NCI-H2227 (cell line): ENCODE measurements around the gene ATP1A2.
"Not testable (repeated sequence)": the region's sequence is repeated elsewhere in the genome, so short reads cannot be mapped to it uniquely, and the experiment has no call there.

Experiments used
- DNase-seq: peaks from one replicate; lab custom pipeline; 2025; ENCODE audit not compliant: unreplicated experiment; lab: John Stamatoyannopoulos, UW

The ATP1A2 gene

GRCh38 chr1:160122978-160123495 lies 7.5 kb downstream of the ATP1A2 start:
- DNase-seq, result no peak

GRCh38 chr1:160123726-160124125 lies 8.2 kb downstream of the ATP1A2 start:
- DNase-seq, result no peak

GRCh38 chr1:160124705-160125478 lies 9.3 kb downstream of the ATP1A2 start:
- no peak for DNase-seq

- no peak for DNase-seq
Measured at GRCh38 chr1:160125746-160126145, 10.2 kb downstream of the ATP1A2 start.

- DNase-seq, result not testable (repeated sequence)
Measured at GRCh38 chr1:160126342-160126741, 10.8 kb downstream of the ATP1A2 start.

DNA sequence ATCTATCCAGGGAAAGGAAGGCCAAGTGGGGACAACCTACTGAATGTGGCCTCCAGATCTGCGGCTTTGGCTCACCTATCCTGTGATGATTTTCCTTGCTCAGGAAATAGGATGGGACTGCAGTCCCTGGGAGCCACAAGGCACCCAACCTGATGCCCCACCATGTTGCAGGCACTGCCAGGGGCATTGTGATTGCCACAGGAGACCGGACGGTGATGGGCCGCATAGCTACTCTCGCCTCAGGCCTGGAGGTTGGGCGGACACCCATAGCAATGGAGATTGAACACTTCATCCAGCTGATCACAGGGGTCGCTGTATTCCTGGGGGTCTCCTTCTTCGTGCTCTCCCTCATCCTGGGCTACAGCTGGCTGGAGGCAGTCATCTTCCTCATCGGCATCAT lies 11.8 kb downstream of the ATP1A2 start:
- no peak for DNase-seq

DNA sequence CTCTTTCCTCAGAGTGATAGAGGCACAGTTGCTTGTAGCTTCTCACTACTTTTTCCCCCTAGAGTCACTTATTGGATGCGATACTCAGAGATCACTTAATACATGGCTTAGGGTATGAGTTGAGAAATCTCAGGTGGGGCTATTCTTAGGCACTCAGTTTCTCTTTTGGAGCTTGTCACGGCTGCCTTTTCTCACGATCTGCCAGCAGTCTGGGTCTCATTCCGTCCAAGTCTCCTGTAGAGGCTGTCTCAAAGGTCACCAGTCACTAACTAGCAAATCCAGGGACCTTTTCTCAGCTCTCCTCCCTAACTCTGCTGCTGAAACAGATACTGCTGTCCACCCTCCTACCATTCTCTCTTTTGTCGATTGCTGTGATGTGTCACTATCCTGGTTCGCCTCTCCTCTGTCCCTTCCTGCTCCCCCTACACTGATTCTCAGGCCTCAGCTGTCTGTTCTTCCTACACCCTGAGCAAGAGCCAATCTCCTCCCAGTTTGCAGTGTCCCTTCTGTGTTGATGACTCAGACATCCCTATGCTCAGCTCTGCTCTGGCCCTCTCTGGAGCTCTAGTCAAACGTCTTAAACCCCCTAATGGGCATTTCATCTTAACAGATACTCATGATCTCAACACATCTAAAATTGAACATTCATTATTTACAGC lies 12.4 kb downstream of the ATP1A2 start:
- no peak for DNase-seq

GRCh38 chr1:160128636-160129035 lies 13.1 kb downstream of the ATP1A2 start:
- no peak for DNase-seq

DNA sequence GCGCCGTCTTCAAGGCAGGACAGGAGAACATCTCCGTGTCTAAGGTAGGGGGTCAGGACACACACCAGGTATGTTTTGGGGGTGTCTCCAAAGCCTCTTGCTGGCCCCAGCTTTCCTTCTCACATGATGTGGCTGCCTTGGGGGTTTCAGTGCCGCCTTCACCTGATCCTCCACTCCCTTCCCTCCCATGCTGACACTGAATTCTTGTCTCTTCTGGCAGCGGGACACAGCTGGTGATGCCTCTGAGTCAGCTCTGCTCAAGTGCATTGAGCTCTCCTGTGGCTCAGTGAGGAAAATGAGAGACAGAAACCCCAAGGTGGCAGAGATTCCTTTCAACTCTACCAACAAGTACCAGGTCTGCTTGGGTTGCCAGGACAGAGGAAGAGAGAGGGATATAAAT lies 13.5 kb downstream of the ATP1A2 start:
- DNase-seq, result no peak

DNA sequence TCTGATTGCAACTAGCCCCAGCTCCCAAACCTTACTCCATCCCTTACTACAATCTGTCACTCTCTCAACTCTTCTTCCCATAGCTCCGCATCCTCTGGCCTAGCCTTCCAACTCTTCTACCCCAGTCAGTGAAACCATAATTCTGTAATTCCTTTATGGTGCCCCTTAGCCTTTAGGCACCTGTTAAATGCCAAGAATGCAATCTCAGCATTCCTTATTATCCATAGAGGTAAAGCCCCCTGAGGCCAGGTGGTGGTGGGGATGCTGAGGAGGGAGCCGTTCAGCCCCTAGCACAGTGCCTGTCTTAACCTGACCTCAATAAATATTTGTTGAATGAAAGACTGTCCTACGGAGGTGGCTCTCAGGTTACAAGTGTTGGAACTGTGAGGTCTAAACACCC lies 14.0 kb downstream of the ATP1A2 start:
- DNase-seq, result no peak

- DNase-seq, result no peak
Measured at GRCh38 chr1:160129966-160130365, 14.4 kb downstream of the ATP1A2 start.

DNA sequence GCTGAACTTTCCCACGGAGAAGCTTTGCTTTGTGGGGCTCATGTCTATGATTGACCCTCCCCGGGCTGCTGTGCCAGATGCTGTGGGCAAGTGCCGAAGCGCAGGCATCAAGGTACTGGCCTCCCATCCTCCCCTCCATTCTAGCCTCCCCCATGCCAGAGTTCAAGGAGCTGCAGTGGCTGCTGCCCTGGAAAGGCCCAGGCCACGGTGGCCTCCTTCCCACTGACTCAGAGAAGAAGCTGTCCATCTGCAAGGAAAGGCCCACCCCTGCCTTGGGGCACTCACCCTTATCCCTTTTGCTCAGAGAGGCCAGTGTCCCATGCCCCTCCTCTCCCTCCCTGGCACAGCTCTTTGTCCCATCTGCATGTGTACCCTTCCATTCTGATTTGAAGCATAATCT lies 14.9 kb downstream of the ATP1A2 start:
- DNase-seq, result no peak

DNA sequence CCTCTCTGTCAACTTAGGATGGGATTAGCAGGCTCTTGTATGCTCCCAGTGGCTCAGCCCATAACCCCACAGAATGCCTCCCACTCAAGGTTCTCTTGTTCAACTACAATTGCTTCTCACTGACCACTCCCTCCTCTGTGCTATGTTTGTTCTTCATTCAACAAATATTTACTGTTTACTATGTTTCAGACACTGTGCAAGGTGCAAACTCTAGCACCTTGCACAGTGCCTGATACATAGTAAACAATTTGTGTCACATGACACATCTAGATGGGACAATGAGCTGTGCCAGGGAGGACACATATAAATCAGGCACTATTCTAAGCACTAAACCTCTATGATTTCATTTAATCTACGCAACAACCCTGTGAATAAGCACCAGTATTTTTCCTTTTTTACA lies 15.4 kb downstream of the ATP1A2 start:
- no peak for DNase-seq

- no peak for DNase-seq
Measured at GRCh38 chr1:160131803-160132565, 16.4 kb downstream of the ATP1A2 start.

GRCh38 chr1:160133990-160134770 lies 18.6 kb downstream of the ATP1A2 start:
- no peak for DNase-seq

- DNase-seq, result no peak
Measured at GRCh38 chr1:160134791-160135572, 19.4 kb downstream of the ATP1A2 start.

DNA sequence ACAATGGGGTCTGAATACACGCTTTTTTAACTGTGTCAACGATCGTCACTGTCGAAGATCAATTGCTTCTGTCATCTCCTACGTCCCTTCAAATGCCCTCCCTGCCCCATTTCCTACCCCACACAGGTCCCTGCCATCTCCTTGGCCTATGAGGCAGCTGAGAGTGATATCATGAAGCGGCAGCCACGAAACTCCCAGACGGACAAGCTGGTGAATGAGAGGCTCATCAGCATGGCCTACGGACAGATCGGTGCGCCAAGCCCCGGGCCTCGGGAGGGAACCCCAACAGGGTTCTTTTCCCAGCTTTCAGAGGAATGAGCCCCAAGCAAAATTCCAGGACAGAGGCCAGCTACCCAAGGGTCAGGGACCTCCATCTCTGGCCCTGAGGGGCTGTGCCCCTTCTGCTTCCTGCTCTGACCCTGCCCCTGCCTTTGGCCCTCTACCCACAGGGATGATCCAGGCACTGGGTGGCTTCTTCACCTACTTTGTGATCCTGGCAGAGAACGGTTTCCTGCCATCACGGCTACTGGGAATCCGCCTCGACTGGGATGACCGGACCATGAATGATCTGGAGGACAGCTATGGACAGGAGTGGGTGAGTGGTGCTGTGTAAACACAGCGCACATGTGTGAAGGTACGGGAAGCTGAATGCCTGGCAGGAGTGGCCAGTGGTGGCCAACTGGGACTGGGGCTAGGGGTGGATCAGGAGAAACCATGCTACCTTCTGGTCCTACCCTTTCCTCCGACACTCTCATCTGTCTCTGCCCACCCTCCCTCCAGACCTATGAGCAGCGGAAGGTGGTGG lies 20.8 kb downstream of the ATP1A2 start:
- no peak for DNase-seq

DNA sequence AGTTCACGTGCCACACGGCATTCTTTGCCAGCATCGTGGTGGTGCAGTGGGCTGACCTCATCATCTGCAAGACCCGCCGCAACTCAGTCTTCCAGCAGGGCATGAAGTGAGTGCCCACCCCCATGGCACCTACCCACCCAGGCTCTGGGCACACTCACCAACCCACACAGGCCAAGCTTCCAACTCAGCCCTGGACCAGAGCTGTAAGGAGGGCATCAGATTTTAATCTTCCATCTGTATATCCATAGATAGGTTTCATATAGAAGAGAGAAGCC lies 21.3 kb downstream of the ATP1A2 start:
- no peak for DNase-seq

DNA sequence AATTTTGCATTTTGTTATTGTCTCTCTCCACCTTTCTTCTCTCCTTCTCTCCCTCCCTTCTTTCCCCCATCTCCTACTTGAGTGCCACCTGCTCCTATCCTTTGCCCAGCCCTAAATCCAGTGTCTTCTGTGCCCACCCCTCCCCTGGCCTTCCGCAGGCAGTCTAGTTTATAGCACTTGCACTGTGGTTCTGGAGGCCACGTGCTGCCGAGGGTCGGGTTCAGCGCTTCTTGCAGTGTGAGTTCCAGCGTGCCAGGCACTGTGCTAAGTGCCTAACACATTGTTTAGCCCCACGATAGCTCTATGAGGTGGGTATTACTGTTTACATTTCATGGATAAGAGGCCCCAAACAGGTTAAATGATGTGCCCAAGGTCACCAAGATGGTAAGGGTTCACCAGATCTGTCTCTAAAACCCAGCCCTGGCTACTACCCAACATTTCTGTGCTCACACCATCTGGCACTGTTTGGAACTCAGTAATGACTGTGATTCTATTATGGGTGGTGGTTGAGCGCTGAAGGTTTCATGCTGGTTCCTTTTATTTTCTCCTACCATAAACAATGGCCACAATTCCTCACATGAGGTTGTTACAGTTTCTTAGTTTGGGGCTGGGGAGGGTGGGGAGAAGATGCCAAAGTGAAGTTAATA lies 21.8 kb downstream of the ATP1A2 start:
- no peak for DNase-seq
